Prostate gland (tissue), 2 donors: ENCODE results near the gene ULK2.

Experiments
- CTCF ChIP-seq, 4 experiments: fragments of 200-600 bp in 2 of 4; fragments of 450-650 bp in 2 of 4; sonication (generic) in 2 of 4; IDR thresholded peaks; 1 replicate in 3 of 4; 2 replicates in 1 of 4; pipeline ENCODE4 v1.5.1; 2016 to 2019; ENCODE audit warnings: antibody characterized with exemption in 4 of 4, mild to moderate bottlenecking in 2 of 4, moderate library complexity in 2 of 4
- POLR2A ChIP-seq: fragments of 450-650 bp; IDR thresholded peaks from one replicate; pipeline ENCODE4 v1.6.1; 2016; ENCODE audit warnings: antibody characterized with exemption, mild to moderate bottlenecking
- POLR2AphosphoS5 ChIP-seq: sonication (generic); formaldehyde crosslinking; IDR thresholded peaks from one replicate; pipeline ENCODE4 v1.6.1; 2017; ENCODE audit warnings: antibody characterized with exemption

DNA sequence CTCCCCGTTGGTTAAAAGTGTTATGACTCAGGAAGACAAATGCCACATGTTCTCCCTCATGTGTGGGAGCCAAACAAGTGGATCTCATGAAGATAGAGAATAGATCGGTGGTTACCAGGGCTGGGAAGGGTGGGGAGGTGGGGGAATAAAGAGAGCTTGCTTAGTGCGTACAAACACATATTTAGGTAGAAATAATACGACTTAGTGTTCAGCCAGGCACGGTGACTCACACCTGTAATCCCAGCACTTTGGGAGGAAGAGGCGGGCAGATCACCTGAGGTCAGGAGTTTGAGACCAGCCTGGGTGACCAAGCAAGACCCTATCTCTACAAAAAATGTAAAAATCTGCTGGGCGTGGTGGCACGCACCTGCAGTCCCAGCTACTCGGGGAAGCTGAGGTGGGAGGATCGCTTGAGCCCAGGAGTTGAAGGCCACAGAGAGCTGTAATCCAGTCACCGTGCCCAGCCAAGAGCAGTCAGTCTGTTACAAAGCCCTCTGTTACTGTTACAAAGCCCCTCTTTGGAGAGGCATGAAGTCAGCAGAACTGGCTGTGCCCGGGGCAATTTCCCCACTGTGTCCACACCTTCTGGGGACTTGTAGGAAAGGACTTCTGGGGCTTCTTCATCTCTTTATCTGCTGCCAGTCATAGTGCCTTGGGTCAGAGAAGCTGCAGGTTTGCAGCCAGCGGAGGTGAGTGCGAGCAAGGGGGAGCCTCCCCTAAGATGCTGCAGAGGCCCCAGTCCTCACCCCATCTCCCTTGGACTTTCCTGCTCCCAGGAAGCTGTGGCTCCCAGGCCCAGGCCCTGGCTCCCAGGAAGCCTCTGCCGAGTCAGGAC, 115.3 kb downstream of the ULK2 start:
- TF ChIP-seq CTCF (IDR thresholded peaks at IDR 0.05) (no peak), POLR2A (no peak), POLR2AphosphoS5 (no peak)
